H9 (cell line): ENCODE results near the gene TRPM5. TPM values are rescaled to one million over a fixed set of nuclear protein-coding genes. Genes with fewer than 3 reads are reported as not detected.

ENCODE experiments used
- DNase-seq: peaks from one replicate; pipeline ENCODE4 v3.0.0-alpha.2; 2017
- H2AFZ ChIP-seq: one replicate; pipeline ENCODE4 v1.6.1; 2013; ENCODE audit warnings: mild to moderate bottlenecking, low read length, control low read depth, moderate library complexity
- H2AK5ac ChIP-seq: 2 replicates; pipeline ENCODE4 v1.6.1; 2013; ENCODE audit warnings: low read length, control low read depth, mixed read lengths; ENCODE audit not compliant: insufficient read length
- H2BK120ac ChIP-seq: one replicate; pipeline ENCODE4 v1.6.1; 2013; ENCODE audit warnings: low read depth, mild to moderate bottlenecking, low read length, control low read depth, inconsistent platforms; ENCODE audit not compliant: poor library complexity, severe bottlenecking
- H2BK12ac ChIP-seq: 2 replicates; pipeline ENCODE4 v1.6.1; 2013; ENCODE audit warnings: low read length, control low read depth, mixed read lengths, low read depth; ENCODE audit not compliant: insufficient read length
- H2BK15ac ChIP-seq: 2 replicates; pipeline ENCODE4 v1.6.1; 2013; ENCODE audit warnings: low read depth, low read length, control low read depth
- H2BK20ac ChIP-seq: one replicate; pipeline ENCODE4 v1.6.1; 2013; ENCODE audit warnings: low read depth, mild to moderate bottlenecking, low read length, control low read depth, inconsistent platforms; ENCODE audit not compliant: poor library complexity, severe bottlenecking
- H2BK5ac ChIP-seq: 2 replicates; pipeline ENCODE4 v1.6.1; 2013; ENCODE audit warnings: low read length, control low read depth, mixed read lengths; ENCODE audit not compliant: insufficient read length
- H3K14ac ChIP-seq: 2 replicates; pipeline ENCODE4 v1.6.1; 2013; ENCODE audit warnings: low read length, control low read depth; ENCODE audit not compliant: insufficient read depth
- H3K18ac ChIP-seq: 2 replicates; pipeline ENCODE4 v1.6.1; 2013; ENCODE audit warnings: low read depth, mild to moderate bottlenecking, mixed read lengths, low read length, control low read depth; ENCODE audit not compliant: insufficient read length
- H3K23ac ChIP-seq: 2 replicates; pipeline ENCODE4 v1.6.1; 2013; ENCODE audit warnings: low read length, control low read depth, mixed read lengths, low read depth; ENCODE audit not compliant: insufficient read length
- H3K23me2 ChIP-seq: 2 replicates; pipeline ENCODE4 v1.6.1; 2013; ENCODE audit warnings: low read depth, mild to moderate bottlenecking, mixed read lengths, low read length, control low read depth; ENCODE audit not compliant: insufficient read length, poor library complexity, severe bottlenecking
- H3K27ac ChIP-seq: 2 replicates; pipeline ENCODE4 v1.5.1; 2013; ENCODE audit warnings: low read length, control low read depth, mixed read lengths, low read depth; ENCODE audit not compliant: insufficient read length
- H3K27me3 ChIP-seq: 2 replicates; pipeline ENCODE4 v1.6.1; 2013; ENCODE audit warnings: low read length, control low read depth, inconsistent platforms; ENCODE audit not compliant: insufficient read depth
- H3K4ac ChIP-seq: 2 replicates; pipeline ENCODE4 v1.6.1; 2013; ENCODE audit warnings: low read depth, mild to moderate bottlenecking, control low read depth, inconsistent platforms, low read length, moderate library complexity
- H3K4me1 ChIP-seq: 2 replicates; pipeline ENCODE4 v1.6.1; 2013; ENCODE audit warnings: low read length, control low read depth, inconsistent platforms; ENCODE audit not compliant: insufficient read depth
- H3K4me2 ChIP-seq: 2 replicates; pipeline ENCODE4 v1.6.1; 2013; ENCODE audit warnings: low read length, control low read depth, mixed read lengths; ENCODE audit not compliant: insufficient read length, insufficient read depth
- H3K56ac ChIP-seq: 2 replicates; pipeline ENCODE4 v1.6.1; 2013; ENCODE audit warnings: low read depth, mild to moderate bottlenecking, mixed read lengths, low read length, control low read depth; ENCODE audit not compliant: insufficient read length
- H3K79me1 ChIP-seq: 2 replicates; pipeline ENCODE4 v1.6.1; 2013; ENCODE audit warnings: low read depth, mild to moderate bottlenecking, moderate library complexity, low read length, control low read depth, inconsistent platforms; ENCODE audit not compliant: insufficient read depth, poor library complexity, severe bottlenecking
- H3K79me2 ChIP-seq: 2 replicates; pipeline ENCODE4 v1.6.1; 2013; ENCODE audit warnings: low read length, control low read depth, inconsistent platforms; ENCODE audit not compliant: insufficient read depth
- H3K9ac ChIP-seq: 2 replicates; pipeline ENCODE4 v1.6.1; 2013; ENCODE audit warnings: low read length, control low read depth, mixed read lengths; ENCODE audit not compliant: insufficient read length; ENCODE audit errors: extremely low read depth
- H3K9me3 ChIP-seq: one replicate; pipeline ENCODE4 v1.6.1; 2013; ENCODE audit warnings: low read depth, low read length, inconsistent platforms; ENCODE audit not compliant: control insufficient read depth
- H3T11ph ChIP-seq: one replicate; pipeline ENCODE4 v1.6.1; 2013; ENCODE audit warnings: mild to moderate bottlenecking, low read length, control low read depth, inconsistent platforms
- H4K20me1 ChIP-seq: one replicate; pipeline ENCODE4 v1.6.1; 2013; ENCODE audit not compliant: control insufficient read depth, insufficient read length, insufficient read depth
- H4K5ac ChIP-seq: 2 replicates; pipeline ENCODE4 v1.6.1; 2013; ENCODE audit warnings: low read depth, mild to moderate bottlenecking, mixed read lengths, low read length, control low read depth; ENCODE audit not compliant: insufficient read length
- H4K8ac ChIP-seq: replicated peaks from 2 replicates; pipeline ENCODE4 v1.6.1; 2013; ENCODE audit warnings: low read length, control low read depth, mixed read lengths, low read depth; ENCODE audit not compliant: insufficient read length
- H4K91ac ChIP-seq: 2 replicates; pipeline ENCODE4 v1.6.1; 2013; ENCODE audit warnings: low read depth, mild to moderate bottlenecking, moderate library complexity, mixed read lengths, low read length, control low read depth; ENCODE audit not compliant: insufficient read length
- H3K27ac Mint-ChIP-seq, 3 experiments: 2 replicates in 2 of 3; 3 replicates in 1 of 3; pipeline ENCODE4 v1.8.0; 2020 to 2021; ENCODE audit warnings: mixed read lengths in 3 of 3, mild to moderate bottlenecking in 1 of 3, moderate library complexity in 1 of 3
- H3K27me3 Mint-ChIP-seq: 2 replicates; pipeline ENCODE4 v1.8.0; 2021; ENCODE audit warnings: low read depth, mild to moderate bottlenecking, moderate library complexity, mixed read lengths
- H3K36me3 Mint-ChIP-seq, 3 experiments: 2 replicates in 2 of 3; 3 replicates in 1 of 3; pipeline ENCODE4 v1.8.0; 2020 to 2021; ENCODE audit warnings: low read depth in 3 of 3, mixed read lengths in 3 of 3; ENCODE audit not compliant: insufficient read depth in 1 of 3
- H3K4me1 Mint-ChIP-seq, 2 experiments: 2 replicates each; pipeline ENCODE4 v1.8.0; 2020; ENCODE audit warnings: mixed read lengths in 2 of 2
- H3K4me3 Mint-ChIP-seq, 2 experiments: 2 replicates in 1 of 2; 3 replicates in 1 of 2; pipeline ENCODE4 v1.8.0; 2020 to 2021; ENCODE audit warnings: mild to moderate bottlenecking in 2 of 2, mixed read lengths in 2 of 2, moderate library complexity in 1 of 2
- H3K9me3 Mint-ChIP-seq, 2 experiments: 2 replicates in 1 of 2; 3 replicates in 1 of 2; pipeline ENCODE4 v1.8.0; 2020; ENCODE audit warnings: mild to moderate bottlenecking in 2 of 2, mixed read lengths in 2 of 2, moderate library complexity in 1 of 2
- CTCF ChIP-seq: fragments of 200-600 bp; sonication (generic); conservative IDR thresholded peaks from 3 replicates; pipeline ENCODE4 v1.8.0; 2021; ENCODE audit warnings: antibody characterized with exemption, mild to moderate bottlenecking
- WGBS: extraction: QIAGEN DNeasy Blood & Tissue Kit; methylation state at CpG from one replicate; pipeline ENCODE4 v1.1.7; 2013; ENCODE audit warnings: missing lambda C conversion rate, low lambda C conversion rate, mixed read lengths; ENCODE audit not compliant: insufficient read length; ENCODE audit errors: extremely low coverage; 5-methylcytosine and 5-hydroxymethylcytosine counted together
- total RNA-seq: library from RNA; stranded (reverse); gene quantifications from 2 replicates; pipeline ENCODE4 v1.2.1, GENCODE V29; 2021

The TRPM5 gene
- total RNA-seq, 1 experiment from 2014 or later, result 0.09 TPM

- Histone ChIP-seq H2AK5ac (no peak overlapping the region), H3K9me3 (peaks cover 11% of the 10 kb centered on the region), H4K20me1 (no peaks in the 10 kb centered on the region), H3K56ac (no peak overlapping the region), H2BK12ac (no peak overlapping the region), H3K27ac (no peak overlapping the region), H3K23ac (no peak overlapping the region), H3K79me1 (no peaks in the 10 kb centered on the region), H3K4me2 (no peak overlapping the region), H3K27me3 (peaks cover 11% of the 10 kb centered on the region; the same call in 1 of the 2 replicates), H3K23me2 (no peaks in the 10 kb centered on the region), H3T11ph (no peak overlapping the region), H3K18ac (no peak overlapping the region), H3K14ac (no peak overlapping the region), H2BK5ac (no peak overlapping the region), H3K9ac (no peak overlapping the region), H4K91ac (no peak overlapping the region), H2BK15ac (no peak overlapping the region), H3K4ac (no peak overlapping the region), H4K5ac (no peak overlapping the region), H2BK20ac (no peak overlapping the region), H2BK120ac (no peak overlapping the region), H4K8ac (no peak overlapping the region), H3K79me2 (no peaks in the 10 kb centered on the region), H2AFZ (no peak overlapping the region), H3K4me1 (no peaks in the 10 kb centered on the region)
- Mint-ChIP-seq H3K36me3 (peaks cover 0 to 12% (median 5%) of the 10 kb centered on the region in 3 experiments; a peak in 5 of 7 replicates), H3K4me1 (no peaks in the 10 kb centered on the region), H3K4me3 (no peak overlapping the region), H3K27ac (no peak overlapping the region), H3K27me3 (peaks cover 95% of the 10 kb centered on the region), H3K9me3 (peaks cover 40 to 53% of the 10 kb centered on the region in 2 experiments)
- DNase-seq, result no peak
- no CpG with 5 or more reads among the region's 5 CpGs for WGBS
- no peak for TF ChIP-seq CTCF
These were observed 38.4 kb upstream of the TRPM5 start for GRCh38 chr11:2482745-2483144.
